ENCODE data around the gene HLA-DOB.
A peak's percentile ranks its signal among the peaks of the same experiment; 100 is the strongest.

Gene HLA-DOB

DNA sequence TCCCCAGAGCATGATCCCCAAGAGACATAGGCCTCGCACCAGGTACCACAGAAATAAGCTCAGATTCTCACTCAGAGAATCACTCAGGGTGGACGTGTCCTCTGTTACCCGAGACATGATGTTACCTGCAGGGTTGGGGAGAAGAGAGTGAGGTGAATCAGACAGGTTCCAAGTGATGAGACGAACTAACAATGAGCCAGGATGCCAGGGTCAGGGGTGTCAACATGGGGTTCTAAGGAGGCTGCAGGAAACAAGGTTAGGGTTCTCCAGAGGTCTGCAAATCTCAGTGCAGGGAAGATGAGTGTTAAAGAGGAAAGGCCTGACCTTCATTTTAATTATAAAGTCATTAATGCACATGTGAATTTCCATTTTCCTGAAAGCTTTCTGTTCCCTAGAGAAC, 34.2 kb upstream of the HLA-DOB start:
- no peaks in the 10 kb centered on the region for H3K9me3 Mint-ChIP-seq
- ATAC-seq (replicated peaks) (no peak), DNase-seq (no peak)
- H3K27ac Mint-ChIP-seq, result peak overlapping the region; percentile 98 to 100
- H3K4me1 Mint-ChIP-seq (ENCODE audit: low read depth in 2 of 2), result peaks cover 68 to 79% of the 10 kb centered on the region in 2 donors
- peaks cover 88% of the 10 kb centered on the region for H3K36me3 Mint-ChIP-seq (ENCODE audit: insufficient read depth)
- no peaks in the 10 kb centered on the region for H3K27me3 Mint-ChIP-seq
- H3K4me3 Mint-ChIP-seq, result peak overlapping the region; percentile 98 to 100

DNA sequence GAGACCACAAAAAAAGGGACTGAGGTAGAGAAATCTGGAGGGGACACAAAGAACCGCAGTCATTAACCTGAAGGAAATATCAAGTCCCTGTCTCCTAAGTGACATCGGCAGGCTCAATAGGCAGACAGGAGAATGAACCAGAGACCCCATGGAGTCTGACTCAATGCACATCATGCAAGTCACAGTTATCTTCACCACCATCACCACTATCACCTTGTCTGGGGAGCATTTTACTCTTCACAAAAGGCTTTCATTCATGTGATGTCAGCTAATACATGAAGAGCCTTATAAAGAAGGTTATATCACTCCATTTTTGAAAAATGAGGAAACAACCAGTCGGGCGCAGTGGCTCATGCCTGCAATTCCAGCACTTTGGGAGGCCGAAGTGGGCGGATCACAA, 32.3 kb upstream of the HLA-DOB start:
- ATAC-seq (replicated peaks) (no peak), DNase-seq (no peak)
- peaks cover 68 to 76% of the 10 kb centered on the region in 2 donors for H3K4me1 Mint-ChIP-seq (ENCODE audit: low read depth in 2 of 2)
- H3K27ac Mint-ChIP-seq, result peak overlapping the region; percentile 38 to 98
- peaks cover 92% of the 10 kb centered on the region for H3K36me3 Mint-ChIP-seq (ENCODE audit: insufficient read depth)
- no peaks in the 10 kb centered on the region for H3K27me3 Mint-ChIP-seq
- no peaks in the 10 kb centered on the region for H3K9me3 Mint-ChIP-seq
- peak overlapping the region; percentile 99 to 100 for H3K4me3 Mint-ChIP-seq

DNA sequence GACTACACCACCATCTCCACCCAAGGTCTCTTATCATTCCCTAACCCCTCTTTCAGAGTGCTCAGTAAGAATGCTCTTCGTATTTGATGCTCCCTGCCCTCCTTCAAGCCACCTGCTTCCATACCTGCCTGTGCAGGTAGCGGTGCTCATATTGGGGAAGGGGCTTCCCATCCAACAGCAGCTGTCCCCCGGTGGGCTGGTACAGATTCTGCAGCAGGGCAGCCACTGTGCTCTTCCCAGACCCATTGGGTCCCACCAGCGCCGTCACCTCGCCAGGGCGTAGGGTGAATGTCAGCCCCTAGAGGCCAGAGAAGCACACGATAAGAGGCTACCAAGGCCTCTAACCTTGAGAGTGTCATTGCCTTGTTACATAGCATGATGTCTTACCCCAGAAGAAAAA, 31.0 kb upstream of the HLA-DOB start:
- Mint-ChIP-seq H3K4me3 (peak overlapping the region; percentile 99 to 100), H3K4me1 (ENCODE audit: low read depth in 2 of 2) (peaks cover 70 to 85% of the 10 kb centered on the region in 2 donors), H3K27ac (peak overlapping the region; percentile 38 to 98), H3K36me3 (ENCODE audit: insufficient read depth) (peaks cover 91% of the 10 kb centered on the region), H3K9me3 (no peaks in the 10 kb centered on the region), H3K27me3 (no peaks in the 10 kb centered on the region)
- ATAC-seq (replicated peaks), result no peak
- DNase-seq, result no peak

DNA sequence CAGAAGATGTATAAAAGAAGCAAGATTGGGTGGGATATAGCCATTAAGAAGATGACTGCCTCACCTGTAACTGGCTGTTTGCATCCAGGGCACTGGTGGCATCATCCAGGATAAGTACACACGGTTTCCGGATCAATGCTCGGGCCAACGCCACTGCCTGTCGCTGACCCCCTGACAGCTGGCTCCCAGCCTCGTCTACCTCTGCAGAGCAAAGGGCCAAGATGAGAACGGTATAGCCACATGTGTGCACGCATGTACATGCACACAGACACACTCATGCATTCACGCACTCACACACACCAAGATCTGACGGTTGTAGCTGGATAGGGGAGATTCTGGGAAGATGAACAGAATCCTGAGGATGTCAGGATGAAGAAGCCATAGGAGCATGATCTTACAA, 30.2 kb upstream of the HLA-DOB start:
- Mint-ChIP-seq H3K27ac (peak overlapping the region; percentile 98 to 100), H3K36me3 (ENCODE audit: insufficient read depth) (peaks cover 87% of the 10 kb centered on the region), H3K27me3 (no peaks in the 10 kb centered on the region), H3K4me1 (ENCODE audit: low read depth in 2 of 2) (peaks cover 74 to 85% of the 10 kb centered on the region in 2 donors), H3K4me3 (peak overlapping the region; percentile 99 to 100), H3K9me3 (no peaks in the 10 kb centered on the region)
- DNase-seq, result no peak
- no peak for ATAC-seq (replicated peaks)

DNA sequence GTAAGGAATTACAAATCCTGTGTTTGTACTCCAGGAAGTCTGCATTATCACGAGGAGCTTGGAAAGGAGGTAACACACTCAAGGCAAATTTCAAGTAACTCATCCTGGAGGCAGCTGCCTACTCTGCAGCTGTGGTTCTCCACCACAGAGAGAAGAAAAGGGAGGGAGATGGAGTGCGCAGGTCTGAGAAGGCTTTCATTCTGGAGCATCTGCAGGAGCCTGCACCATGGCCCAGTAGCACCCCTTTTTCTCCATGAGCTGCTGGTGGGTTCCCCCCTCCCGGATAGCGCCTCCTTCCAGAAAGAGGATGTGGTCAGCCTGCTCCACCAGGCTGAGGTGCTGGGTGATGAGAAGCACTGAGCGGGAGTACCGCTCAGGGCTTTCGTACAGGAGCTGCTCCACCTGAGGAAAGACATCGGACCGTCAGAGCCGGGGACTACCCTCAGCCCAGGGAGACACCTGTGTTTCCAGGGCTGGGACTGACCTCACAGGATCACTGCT, 28.6 kb upstream of the HLA-DOB start:
- ATAC-seq (replicated peaks) (peak; percentile 9), DNase-seq (peak in 2 of 3 experiments; percentile 23 to 34)
- Mint-ChIP-seq H3K27me3 (no peaks in the 10 kb centered on the region), H3K27ac (peak overlapping the region; percentile 98 to 100), H3K9me3 (no peaks in the 10 kb centered on the region), H3K4me3 (peak overlapping the region; percentile 99 to 100), H3K36me3 (ENCODE audit: insufficient read depth) (peaks cover 94% of the 10 kb centered on the region), H3K4me1 (ENCODE audit: low read depth in 2 of 2) (peaks cover 74 to 85% of the 10 kb centered on the region in 2 donors)

- H3K9me3 Mint-ChIP-seq, result no peaks in the 10 kb centered on the region
- DNase-seq (peak in 2 of 3 experiments; percentile 29 to 41), ATAC-seq (replicated peaks) (peak; percentile 25)
- H3K36me3 Mint-ChIP-seq (ENCODE audit: insufficient read depth), result peaks cover 92% of the 10 kb centered on the region
- peaks cover 74 to 85% of the 10 kb centered on the region in 2 donors for H3K4me1 Mint-ChIP-seq (ENCODE audit: low read depth in 2 of 2)
- no peaks in the 10 kb centered on the region for H3K27me3 Mint-ChIP-seq
- peak overlapping the region; percentile 99 to 100 for H3K4me3 Mint-ChIP-seq
- peak overlapping the region; percentile 98 to 100 for H3K27ac Mint-ChIP-seq
These were observed 28.1 kb upstream of the HLA-DOB start for GRCh38 chr6:32844839-32845383.

GRCh38 chr6:32843979-32844838, 27.4 kb upstream of the HLA-DOB start, which contains the start of gene PSMB8:
Gene PSMB8 (minus strand): TSS chr6:32844047. CDS start chr6:32843996, 51 bp downstream.
- Mint-ChIP-seq H3K36me3 (ENCODE audit: insufficient read depth) (peaks cover 85% of the 10 kb centered on the region), H3K9me3 (no peaks in the 10 kb centered on the region), H3K4me1 (ENCODE audit: low read depth in 2 of 2) (peaks cover 73 to 81% of the 10 kb centered on the region in 2 donors), H3K27me3 (no peaks in the 10 kb centered on the region), H3K4me3 (peak within 1 kb of the TSS; percentile 99 to 100), H3K27ac (peak within 1 kb of the TSS; percentile 98 to 100)
- DNase-seq (peak; percentile 98 to 99 (median 98)), ATAC-seq (replicated peaks) (peak; percentile 77)

- no peaks in the 10 kb centered on the region for H3K9me3 Mint-ChIP-seq
- no peak for DNase-seq
- H3K36me3 Mint-ChIP-seq (ENCODE audit: insufficient read depth), result peaks cover 85% of the 10 kb centered on the region
- no peak for ATAC-seq (replicated peaks)
- peak overlapping the region; percentile 99 to 100 for H3K4me3 Mint-ChIP-seq
- H3K27me3 Mint-ChIP-seq, result no peaks in the 10 kb centered on the region
- H3K27ac Mint-ChIP-seq, result peak overlapping the region; percentile 98 to 100
- peaks cover 67 to 74% of the 10 kb centered on the region in 2 donors for H3K4me1 Mint-ChIP-seq (ENCODE audit: low read depth in 2 of 2)
These were observed 26.7 kb upstream of the HLA-DOB start for GRCh38 chr6:32843331-32843978.

- Mint-ChIP-seq H3K4me1 (ENCODE audit: low read depth in 2 of 2) (peaks cover 62 to 67% of the 10 kb centered on the region in 2 donors), H3K27ac (peak overlapping the region; percentile 98 to 100), H3K4me3 (peak overlapping the region; percentile 99 to 100), H3K9me3 (no peaks in the 10 kb centered on the region), H3K36me3 (ENCODE audit: insufficient read depth) (peaks cover 84% of the 10 kb centered on the region), H3K27me3 (no peaks in the 10 kb centered on the region)
- no peak for ATAC-seq (replicated peaks)
- DNase-seq, result no peak
These were observed 25.9 kb upstream of the HLA-DOB start for GRCh38 chr6:32842690-32843089.

- Mint-ChIP-seq H3K36me3 (ENCODE audit: insufficient read depth) (peaks cover 79% of the 10 kb centered on the region), H3K27ac (peak overlapping the region; percentile 98 to 100), H3K4me3 (peak overlapping the region; percentile 99 to 100), H3K9me3 (no peaks in the 10 kb centered on the region), H3K4me1 (ENCODE audit: low read depth in 2 of 2) (peaks cover 62 to 67% of the 10 kb centered on the region in 2 donors), H3K27me3 (no peaks in the 10 kb centered on the region)
- ATAC-seq (replicated peaks) (no peak), DNase-seq (no peak)
These were observed 25.3 kb upstream of the HLA-DOB start for GRCh38 chr6:32842021-32842650.

DNA sequence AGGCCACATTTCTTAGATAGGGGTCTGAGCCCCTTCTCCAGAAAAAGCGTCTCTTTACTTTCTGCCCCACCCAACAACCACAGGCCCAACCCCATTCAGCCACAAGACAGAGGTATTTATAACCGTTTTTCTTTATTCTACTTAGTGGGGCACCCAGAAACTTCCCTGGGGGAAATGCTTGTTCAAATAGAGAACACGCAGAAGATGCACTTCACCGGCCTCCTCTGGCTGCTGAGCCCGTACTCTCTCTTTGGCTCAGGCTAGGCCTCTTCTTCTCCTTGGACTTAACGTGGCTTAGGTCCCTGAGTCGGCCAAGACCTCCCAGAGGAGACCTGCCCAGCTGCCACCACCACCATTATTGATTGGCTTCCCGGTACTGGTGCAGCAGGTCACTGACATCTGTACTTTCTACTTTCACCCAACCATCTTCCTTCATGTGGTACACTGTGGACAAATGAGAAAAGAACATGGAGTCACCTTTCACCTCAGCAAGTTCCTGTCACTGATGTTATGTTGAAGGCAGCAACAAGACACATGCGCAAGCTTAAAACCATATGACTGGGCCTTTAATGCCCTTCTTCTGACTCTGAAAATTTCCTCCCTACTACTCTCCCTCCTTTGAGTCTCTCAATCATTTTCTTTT, 23.9 kb upstream of the HLA-DOB start:
- ATAC-seq (replicated peaks), result no peak
- H3K27ac Mint-ChIP-seq, result peak overlapping the region; percentile 98 to 100

DNA sequence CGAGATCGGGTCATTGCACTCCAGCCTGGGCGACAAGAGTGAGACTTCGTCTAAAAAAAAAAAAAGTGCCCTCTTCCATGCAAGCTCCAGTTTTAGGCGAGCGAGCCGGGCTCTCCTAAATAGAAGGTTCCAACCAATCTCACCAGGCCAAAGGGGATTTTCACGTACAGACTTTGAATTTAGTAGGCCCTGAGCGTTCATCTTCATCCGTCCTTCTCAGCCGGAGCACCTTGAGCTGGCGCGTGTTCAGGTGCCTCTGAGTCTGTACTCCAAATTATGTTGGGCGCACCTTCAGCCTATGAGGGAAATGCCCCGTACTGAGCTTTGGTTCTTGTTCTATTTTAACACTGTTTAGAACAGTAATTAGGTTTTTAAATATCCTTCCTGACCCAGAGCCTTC, 22.6 kb upstream of the HLA-DOB start:
- peak overlapping the region in 1 of 2 donors; percentile 89 for H3K4me3 Mint-ChIP-seq
- H3K27me3 Mint-ChIP-seq, result no peaks in the 10 kb centered on the region
- no peaks in the 10 kb centered on the region for H3K9me3 Mint-ChIP-seq
- ATAC-seq (replicated peaks) (no peak), DNase-seq (no peak)
- peaks cover 64% of the 10 kb centered on the region for H3K36me3 Mint-ChIP-seq (ENCODE audit: insufficient read depth)
- peak overlapping the region; percentile 62 to 89 for H3K27ac Mint-ChIP-seq
- peaks cover 59 to 68% of the 10 kb centered on the region in 2 donors for H3K4me1 Mint-ChIP-seq (ENCODE audit: low read depth in 2 of 2)

More for the DNA sequence above, 23.9 kb upstream of the HLA-DOB start:
- H3K27me3 Mint-ChIP-seq, result no peaks in the 10 kb centered on the region
- H3K9me3 Mint-ChIP-seq, result no peaks in the 10 kb centered on the region
- H3K4me1 Mint-ChIP-seq (ENCODE audit: low read depth in 2 of 2), result peaks cover 62 to 68% of the 10 kb centered on the region in 2 donors
- H3K4me3 Mint-ChIP-seq, result peak overlapping the region; percentile 99 to 100
- DNase-seq, result no peak
- peaks cover 65% of the 10 kb centered on the region for H3K36me3 Mint-ChIP-seq (ENCODE audit: insufficient read depth)

All from effector memory CD8-positive, alpha-beta T cell (primary cell).